Fibroblast of skin of scalp (primary cell): ENCODE data around the gene SPATS2.

ENCODE experiments used
- DNase-seq: peaks from one replicate; pipeline ENCODE4 v3.0.0-alpha.2; 2013

The SPATS2 gene

DNA sequence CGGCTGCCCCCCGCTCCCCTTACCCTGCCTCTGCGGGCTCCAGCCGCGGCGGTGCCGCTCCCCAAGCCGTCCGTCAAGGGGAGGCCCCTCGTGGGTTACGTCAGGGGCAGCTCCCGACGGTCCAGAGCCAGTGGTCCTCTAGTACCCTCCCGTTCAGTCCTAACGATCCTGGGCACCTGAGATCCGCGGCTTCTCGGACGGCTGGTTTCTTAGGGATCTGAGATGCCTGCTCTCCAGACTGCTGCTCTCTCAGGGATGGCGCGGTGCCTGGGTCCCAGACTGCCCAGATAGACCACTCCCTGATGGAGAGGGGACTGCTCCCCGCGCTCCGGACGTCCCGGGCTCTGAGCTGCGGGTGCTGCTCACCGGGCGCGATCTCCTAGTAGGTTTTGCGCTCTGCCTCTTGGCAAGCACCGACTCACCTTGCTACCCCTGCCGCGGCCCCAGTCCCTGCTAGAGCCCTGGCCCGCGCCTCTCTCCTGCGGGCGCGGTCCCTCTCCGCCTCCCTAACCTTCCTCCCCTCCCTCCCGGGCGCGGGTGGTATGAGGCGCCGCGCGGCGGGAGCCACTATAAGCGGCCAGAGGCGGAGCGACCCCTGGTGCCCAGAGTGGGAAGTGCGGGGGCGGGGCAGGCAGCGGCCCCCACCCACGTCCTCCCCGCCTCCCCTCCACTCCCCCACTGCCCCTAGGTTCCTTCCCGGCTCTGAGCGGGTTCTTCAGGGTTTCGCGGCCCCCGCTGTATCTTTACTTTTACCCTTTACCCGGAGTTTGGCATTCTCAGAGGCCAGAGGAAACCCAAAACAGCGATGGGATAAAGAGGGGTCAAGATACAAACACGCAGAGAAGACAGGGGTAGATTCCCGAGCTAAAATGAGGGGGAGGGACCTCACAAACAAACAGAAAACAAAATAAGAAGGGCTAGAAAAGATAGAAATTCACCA lies 30.3 kb upstream of the SPATS2 start, which contains the start of gene C1QL4:
C1QL4 (minus strand) TSS at position 544 of the 940 bp plus-strand sequence. CDS start 711 bp downstream, outside the sequence.
- peak; percentile 73 for DNase-seq

DNA sequence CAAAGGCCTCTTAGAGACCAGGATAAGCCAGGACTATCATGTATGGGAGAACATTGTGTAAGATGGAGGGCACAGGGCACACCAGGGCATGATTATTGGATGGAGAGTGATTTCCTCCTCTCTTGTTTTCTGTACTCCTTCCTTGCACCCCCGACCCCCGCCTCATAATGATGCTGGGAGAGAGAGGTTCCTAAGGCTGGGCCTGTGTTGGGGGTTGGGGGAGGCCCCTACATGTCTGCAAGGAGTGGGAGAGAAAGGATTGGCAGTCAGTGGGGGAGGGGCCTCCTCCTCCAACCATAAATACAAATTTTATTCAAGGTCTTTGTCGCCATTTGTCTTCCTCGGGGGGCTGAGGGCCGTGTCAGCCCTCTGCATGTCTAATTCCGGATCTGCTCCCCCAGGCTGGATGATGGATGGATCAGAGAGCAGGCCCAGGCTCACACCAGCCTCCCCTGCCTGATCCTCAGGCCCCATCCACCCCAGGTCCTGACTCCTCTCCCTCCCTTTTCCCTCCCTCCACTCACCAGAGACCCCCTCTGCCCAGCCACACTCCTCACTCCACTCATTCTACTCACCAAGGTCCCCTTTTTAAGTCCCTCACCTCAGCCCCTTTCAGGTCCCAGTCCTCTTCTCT lies 28.3 kb upstream of the SPATS2 start:
- no peak for DNase-seq

DNA sequence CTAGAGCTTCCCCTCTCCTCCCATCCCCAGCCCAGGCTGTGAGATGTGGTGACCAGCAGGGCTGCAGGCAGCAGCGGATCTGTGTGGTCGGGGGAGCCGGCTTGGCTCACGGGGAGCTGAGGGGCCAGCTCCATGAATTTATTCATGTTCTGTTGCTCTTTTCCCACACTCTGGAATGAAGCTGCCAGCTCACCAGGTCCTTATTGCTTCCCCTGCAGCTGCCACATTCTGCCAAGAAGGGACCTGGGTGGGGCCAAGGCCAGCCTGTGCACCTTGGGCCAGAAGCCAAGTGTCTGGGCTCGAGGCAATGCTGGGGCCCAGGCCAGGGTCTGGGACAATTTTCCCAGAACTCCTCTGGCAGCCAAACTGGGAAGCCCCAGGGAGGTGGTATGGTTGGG lies 27.8 kb upstream of the SPATS2 start:
- DNase-seq = no peak

DNA sequence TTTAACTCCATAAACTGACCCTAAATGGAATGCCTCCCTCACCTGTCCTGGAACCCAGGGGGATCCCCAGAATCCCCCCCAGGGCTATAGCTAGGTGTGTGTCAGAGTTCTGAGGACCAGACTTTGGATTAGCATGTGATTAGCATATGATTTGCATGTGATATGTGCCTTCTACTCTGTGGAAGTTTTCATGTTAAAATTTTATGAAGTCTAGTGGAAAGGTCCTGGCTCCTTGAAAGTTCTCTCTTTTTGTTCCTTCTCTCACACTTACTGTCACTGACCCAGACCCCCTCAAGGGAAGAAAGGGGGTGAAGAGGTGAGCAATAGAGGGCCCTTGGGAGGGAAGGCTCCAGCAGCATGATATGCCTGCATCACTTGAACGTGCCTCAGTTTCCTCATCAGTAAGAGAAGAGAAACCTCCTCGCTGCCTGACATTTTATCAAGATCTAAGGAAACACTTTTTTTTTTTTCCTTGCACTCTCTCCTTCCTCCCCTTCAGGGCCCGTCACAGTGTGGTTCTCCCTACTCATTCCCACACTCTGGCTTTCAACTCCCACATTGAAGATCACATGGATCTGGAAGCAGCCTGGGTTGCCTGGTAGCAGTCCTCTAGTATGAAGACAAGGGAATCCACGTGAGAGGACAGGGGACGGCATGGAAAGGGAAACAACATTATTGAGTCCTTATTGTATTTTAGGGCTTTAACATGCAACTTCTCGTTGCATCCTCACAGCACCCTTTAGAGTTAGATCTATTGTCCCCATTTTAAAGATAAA lies 27.0 kb upstream of the SPATS2 start:
- DNase-seq = no peak

DNA sequence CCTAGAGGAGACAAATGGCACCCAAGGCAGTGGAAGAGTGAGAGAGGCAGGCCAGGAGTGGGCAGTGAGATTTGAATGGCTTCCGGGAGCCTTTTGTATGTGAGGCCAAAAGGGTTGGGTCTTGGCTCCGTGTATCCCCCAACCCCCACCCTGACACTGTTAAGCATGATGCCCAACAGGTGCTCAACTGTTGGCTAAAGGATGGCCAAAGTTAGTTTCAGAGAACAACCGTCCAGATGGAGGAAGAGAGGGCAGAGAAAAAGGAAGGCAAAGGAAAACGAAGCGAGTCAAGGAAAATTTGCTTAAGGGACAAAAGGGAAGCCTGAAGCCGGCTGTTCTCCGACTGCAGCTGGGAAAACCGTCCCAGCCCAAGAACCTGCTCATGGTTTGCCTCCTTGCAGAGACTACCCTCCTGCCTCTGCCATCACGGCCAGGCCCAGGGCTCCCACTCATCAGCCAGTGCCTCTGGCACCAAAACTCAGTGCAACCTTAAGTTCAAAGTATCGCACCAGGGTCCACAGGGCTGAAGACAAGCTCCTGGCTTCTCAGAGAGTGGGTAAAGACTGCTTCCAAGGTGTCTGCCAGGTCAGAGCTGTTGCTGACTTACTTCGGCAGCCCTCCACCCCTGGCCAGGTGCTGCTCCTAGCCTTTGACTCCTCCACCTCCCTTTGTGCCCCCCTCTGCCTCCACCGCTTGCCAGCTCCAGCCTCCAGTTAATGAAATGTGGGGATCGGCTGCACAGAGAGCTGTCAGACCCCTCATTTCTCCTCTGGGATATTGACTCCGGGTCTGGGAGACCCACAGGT lies 26.1 kb upstream of the SPATS2 start:
- no peak for DNase-seq

DNA sequence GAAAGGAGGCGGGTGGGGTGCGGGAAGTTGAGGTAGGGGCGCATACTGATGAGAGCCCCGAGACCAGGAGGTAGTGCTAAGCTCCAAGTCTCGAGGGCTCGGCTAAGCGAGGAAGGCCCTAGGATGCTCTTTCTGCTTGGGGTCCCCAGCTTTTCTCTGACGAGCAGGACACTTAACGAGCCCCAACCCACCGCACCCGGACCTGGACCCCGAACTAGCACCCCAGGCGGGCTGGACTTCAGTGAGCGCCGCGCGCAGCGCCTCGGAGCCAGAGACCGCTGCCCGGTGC lies 25.5 kb upstream of the SPATS2 start:
- no peak for DNase-seq

DNA sequence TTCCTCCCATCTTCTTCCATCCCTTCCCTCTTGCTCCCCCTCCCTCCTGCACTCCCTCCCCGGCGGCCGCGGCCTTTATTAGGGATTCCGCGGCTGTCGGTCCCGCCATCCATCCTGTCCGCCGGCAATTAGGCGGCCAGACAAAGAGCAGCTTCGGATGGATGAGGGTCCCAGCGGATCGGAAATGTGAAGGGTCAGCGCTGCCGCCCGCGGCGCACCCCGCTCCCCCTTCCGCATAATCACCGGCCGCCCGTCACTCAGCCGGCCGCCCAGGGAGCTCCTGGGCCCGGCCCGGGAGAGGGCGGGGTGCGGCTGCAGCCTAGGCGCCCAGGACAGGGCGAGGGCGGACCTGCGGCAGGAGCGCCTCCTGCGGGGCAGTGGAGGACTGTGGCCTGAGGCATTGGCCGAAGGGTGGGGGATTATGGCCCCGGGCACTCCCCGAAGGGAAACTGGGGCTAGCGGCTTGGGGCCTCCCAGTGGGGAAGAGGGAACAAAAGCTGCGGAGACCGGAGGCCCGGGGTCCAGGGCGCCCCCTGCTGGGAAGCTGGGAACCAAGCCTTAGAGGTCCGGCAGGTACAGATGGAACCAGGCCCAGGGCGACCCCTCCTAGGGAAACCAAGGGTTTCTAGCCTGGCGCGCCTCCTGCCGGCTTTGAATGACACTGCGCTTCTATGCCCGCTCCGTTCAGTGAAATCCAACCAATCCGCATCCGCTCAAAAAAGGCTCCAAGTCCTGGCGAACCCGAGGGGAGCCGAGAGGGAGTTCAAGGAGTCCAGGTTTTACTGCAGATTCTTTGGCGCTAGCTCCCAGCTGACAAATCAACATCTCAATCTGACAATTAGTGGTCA lies 25.0 kb upstream of the SPATS2 start:
- DNase-seq = peak; percentile 77

DNA sequence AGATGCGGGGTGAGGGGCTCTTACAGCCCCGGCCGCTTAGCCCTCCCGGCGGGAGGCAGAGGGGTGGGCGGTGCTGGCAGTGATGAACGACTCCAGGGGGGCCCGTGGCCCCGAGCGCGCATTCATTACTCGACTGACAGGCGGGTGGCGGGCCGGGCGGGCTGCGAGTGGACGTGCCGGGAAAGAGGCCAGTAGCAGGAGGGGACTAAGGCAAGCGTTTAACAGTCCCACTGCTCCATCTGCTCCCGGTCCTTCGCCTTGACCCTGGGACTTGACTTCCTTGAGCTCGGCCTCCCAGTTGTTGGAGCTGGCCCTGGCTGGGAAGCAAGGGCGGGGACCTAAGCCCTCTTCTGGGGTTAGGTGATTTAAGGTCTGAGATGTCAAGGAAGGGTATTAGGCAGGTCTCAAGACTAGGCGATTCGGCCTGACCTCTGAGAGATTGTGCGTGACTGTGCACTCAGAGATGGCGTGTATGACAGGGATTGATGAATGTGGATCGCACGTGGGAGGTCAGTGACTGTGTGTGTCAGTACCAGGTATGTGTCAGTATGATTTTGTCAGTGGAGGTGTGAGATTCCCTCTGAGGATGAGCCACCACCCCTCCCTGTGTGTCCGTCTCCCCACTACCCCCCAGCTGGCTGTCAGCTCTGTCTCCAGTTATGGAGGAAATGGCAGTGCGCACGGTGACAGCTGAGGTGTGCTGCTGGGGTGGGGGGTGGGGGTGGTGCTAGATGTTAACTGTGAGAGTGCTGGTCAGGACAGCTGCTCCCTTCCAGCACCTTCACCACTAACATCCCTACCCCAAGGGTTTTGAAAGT lies 24.1 kb upstream of the SPATS2 start:
- no peak for DNase-seq

DNA sequence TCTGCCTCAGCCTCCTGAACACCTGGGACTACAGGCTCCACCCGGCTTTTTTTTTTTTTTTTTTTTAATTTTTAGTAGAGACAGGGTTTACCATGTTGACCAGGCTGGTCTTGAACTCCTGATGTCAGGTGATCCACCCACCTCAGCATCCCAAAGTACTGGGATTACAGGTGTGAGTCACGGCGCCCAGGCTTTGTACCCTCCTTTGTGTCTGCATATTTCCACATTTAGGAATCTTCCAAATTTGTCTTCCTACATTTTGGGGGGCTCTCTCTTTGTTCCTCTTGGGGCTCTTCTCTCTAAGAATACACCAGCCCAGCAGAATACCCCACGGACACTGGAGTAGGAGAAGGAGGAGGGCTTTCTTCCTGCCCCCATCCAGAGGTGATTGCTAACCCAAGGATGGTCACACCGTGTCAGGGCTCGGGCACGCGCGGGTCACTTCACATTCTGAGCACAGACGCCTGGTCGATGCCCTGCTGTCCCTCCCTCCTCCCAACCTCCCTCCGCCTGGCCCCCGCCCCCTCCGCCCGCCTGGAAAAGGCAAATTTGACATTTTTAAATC lies 22.7 kb upstream of the SPATS2 start:
- no peak for DNase-seq

DNA sequence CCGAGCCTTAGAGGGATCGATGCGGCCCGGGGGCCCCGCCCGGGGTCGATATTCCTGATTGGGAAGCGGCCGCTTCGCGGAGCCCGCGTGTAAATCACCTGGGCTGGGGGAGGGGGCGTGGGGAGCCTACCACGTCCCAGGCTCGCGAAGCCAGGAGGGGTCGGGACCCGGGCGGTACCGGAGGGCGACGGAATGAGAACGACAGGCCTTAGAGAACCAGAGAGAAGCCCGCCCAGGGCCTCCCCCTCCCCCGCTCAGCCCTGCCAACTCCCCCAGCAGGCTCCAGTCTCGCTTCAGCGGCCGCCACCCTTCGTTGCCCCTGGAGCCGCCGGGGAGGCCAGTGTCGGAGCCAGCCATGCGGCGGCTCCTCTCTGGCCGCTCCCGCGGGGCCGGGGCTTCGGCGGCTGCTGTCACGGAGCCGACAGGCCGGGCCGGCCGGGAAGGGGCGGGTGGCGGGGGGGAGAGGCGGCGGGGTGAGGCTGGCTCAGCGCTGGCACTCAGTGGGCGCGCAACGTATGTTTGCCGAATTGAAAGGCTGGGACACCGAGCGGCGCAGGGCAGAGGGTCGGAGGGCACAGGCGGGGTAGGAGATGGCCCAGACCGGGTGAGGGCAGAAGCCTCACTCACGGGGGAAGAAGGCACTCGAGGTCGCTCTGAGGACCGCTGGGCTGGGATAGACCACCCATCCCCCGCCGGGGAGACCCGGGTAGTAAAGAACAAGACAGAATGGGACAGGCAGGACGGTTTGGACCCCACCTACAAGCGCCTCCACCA lies 22.0 kb upstream of the SPATS2 start:
- DNase-seq = no peak

DNA sequence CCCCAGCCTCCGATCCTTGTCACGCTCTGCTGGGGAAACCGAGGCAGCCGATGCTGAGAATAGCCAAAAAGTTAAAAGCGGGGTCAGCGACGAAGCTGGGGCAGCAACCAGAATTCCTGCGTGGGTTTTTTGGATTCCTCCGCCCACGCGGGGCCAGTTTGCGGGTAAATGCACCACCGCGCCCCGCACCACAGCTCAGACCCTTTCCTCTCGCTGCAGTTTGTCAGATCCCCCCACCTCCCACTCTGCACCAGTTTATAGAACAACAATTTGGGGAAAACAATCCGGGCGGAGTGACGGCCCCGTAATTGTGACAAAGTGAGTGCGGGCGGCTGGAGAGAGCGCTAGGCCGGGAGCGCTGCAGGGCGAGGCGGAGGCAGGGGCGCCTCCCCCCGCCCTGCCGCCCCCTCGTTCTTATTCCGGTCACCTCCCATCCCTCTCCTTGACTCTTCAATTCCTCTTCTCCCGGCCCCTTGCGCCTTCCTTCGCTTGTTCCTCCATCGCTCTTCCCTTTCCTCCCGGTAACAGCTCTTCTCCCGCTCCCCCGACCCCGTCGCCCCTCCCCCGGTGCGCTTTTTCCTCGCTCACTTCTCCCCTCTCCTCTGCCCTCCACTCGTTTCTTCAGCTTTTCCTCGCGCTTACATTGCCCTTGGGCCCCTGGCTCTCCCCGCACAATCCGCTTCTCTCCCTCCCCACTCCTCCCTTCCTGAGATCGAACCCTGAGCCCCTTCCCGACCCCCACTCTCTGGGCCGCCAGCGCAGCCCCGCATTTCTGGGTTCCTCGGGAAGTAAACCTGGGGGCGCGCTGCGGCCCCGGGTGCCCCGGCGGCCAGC lies 21.2 kb upstream of the SPATS2 start:
- no peak for DNase-seq

DNA sequence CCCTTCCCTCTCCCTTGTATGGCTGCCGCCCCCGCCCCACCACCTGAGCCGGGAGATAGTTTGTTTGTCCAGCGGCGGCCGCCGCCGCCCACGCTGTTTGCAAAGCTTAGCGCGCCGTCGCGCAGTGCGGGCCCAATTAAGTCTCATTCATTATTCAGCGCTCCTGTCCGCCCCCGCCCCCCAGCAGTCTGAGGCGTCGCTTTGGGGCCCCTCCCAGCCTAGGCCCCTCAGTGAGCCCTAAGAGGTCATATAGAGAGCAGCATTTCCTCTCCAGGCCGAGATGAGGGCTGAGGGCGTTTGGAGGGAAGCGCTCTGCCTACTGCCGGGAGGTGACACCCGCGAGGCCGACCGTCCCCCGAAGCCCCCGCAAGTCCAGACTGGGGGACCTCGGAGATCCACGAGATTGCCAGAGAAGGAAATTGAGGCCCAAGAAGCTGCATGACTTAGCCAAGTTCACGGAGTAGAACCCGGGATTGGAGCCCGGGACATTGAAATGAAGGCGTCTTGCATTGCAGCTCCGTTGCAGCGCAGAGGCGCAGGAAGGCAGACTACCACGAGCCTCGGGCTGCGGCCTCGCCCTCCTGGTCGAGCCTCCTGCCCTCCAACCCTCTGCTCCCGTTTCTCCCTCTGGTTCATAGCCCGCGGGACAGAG lies 20.5 kb upstream of the SPATS2 start, which contains the start of gene DNAJC22:
DNAJC22 (plus strand) TSS at position 230 of the 652 bp plus-strand sequence. CDS start 1,985 bp downstream, outside the sequence.
- no peak for DNase-seq

DNA sequence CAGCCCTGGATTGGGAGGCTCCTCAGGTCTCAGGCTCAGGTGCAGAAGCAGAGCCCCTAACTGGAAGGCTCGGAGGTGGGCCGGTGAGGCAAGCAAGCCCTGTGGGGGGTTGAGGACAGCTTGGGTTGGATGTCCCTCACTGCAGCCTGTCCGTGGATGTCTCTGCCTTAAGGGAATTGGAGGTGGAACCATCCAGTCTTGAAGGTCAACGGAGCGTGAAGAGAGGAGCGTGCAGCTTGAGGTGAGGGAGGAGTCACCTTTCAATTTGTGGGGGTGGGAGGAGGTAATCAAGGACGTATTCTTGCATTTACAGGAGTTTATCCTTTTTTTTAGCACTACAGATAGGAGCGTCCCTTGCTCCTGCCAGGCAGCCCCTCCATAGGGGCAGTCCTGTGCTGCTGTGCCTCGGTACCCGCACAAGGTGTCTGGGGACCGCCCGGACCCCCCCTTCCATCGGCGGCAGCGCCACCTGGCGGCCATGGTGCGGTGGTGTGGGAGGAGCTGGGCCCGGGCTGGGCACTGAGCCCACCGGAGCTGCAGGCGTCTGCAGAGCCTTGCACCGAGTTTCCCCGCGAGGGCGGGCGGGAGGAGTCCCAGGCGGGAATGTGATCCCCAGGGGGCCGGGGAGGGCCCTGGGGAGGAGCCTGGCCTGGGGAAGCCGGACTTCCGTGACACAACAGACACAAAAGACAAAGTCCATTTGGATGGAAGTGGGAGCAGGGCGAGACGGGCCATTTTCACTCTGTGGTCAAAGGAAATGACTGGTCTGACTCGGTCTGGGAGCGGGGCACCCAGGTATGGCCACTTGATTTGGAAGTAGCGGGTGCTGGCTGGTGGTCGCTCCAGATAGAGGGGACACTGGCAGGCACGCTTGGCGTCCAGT lies 19.7 kb upstream of the SPATS2 start:
- peak; percentile 80 for DNase-seq

DNA sequence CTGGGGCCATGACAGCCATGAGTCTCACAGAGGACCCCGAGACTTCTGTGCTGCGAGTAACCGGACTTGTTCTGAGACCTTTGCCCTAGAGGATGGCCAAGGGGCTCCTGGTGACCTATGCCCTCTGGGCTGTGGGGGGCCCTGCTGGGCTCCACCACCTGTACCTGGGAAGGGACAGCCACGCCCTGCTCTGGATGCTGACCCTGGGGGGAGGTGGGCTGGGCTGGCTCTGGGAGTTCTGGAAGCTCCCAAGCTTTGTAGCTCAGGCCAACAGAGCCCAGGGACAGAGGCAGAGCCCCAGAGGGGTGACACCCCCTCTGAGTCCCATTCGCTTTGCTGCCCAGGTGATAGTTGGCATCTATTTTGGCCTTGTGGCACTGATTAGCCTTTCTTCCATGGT lies 18.5 kb upstream of the SPATS2 start:
- no peak for DNase-seq

DNA sequence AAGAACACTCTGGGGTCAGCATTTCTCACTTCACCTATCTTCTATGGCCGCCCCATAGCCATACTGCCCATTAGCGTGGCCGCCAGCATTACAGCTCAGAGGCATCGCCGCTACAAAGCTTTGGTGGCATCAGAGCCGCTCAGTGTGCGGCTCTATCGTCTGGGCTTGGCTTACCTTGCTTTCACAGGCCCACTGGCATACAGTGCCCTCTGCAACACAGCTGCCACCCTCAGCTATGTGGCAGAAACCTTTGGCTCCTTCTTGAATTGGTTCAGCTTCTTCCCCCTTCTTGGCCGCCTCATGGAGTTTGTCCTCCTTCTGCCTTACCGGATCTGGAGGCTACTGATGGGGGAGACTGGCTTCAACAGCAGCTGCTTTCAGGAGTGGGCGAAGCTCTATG lies 18.0 kb upstream of the SPATS2 start:
- no peak for DNase-seq

DNA sequence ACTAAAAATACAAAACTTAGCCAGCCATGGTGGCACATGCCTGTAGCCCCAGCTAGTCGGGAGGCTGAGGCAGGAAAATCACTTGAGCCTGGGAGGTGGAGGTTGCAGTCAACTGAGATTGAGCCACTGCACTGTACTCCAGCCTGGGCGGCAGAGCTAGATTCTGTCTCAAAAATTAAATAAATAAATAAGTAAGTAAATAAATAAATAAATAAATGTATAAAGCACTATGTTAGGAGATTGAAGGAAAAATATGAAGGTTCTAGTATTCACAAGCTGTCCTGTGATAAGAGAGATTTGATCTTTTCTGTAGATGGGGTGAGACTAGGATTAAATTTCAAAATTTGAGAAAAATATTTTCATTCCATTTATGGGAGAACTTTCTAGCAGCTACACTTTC lies 14.9 kb upstream of the SPATS2 start:
- DNase-seq = no peak

DNA sequence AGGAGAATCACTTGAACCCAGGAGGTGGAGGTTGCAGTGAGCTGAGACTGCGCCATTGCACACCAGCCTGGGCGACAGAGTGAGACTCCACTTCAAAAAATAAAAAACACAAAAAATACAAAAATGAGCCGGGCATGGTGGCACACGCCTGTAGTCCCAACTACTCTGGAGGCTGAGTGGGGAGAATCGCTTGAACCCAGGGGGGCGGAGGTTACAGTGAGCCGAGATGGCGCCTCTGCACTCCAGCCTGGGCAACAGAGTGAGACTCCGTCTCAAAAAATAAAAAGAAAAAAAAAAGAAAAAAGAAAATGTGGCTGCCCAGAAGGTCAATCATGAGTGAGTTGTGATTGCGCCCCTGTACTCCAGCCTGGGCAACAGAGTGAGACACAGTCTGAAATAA lies 11.3 kb upstream of the SPATS2 start:
- DNase-seq = no peak
